ENCODE data around the gene IFI27L2.

The IFI27L2 gene

DNA sequence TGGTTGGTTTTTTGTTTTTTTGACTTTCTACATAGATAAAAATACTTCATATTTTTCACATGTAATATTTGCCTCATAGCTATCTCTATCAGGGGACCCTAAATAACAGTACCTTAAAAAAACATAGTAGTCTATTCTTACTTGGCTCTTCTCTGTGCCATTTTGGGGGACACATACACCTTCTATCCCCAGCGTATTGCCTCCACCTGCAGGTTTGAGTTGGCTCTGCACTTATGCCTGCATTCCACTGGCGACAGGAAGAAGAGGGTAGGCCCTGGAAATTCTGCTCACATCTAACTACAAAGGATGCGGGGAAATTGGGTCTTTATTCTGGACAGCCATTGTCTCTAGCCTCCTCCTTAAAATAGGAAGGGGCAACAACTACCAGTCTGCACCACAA lies 13.8 kb upstream of the IFI27L2 start:
- no peak for DNase-seq (ENCODE audit: low spot score)
- in situ Hi-C loops (cut with MboI; ENCODE audit: low pct_unique_long_range_greater_than_20kb, low sequenced_read_pairs, unreplicated experiment): loop anchor here (25.0 kb wide), 1 partner anchor 106 kb away; the partner anchor contains the start of gene OTUB2
- TF ChIP-seq, protein P1, sequence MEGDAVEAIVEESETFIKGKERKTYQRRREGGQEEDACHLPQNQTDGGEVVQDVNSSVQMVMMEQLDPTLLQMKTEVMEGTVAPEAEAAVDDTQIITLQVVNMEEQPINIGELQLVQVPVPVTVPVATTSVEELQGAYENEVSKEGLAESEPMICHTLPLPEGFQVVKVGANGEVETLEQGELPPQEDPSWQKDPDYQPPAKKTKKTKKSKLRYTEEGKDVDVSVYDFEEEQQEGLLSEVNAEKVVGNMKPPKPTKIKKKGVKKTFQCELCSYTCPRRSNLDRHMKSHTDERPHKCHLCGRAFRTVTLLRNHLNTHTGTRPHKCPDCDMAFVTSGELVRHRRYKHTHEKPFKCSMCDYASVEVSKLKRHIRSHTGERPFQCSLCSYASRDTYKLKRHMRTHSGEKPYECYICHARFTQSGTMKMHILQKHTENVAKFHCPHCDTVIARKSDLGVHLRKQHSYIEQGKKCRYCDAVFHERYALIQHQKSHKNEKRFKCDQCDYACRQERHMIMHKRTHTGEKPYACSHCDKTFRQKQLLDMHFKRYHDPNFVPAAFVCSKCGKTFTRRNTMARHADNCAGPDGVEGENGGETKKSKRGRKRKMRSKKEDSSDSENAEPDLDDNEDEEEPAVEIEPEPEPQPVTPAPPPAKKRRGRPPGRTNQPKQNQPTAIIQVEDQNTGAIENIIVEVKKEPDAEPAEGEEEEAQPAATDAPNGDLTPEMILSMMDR (IDR thresholded peaks at IDR 0.05; ENCODE audit: extremely low read depth, insufficient read depth, missing control alignments): peak; percentile 20

DNA sequence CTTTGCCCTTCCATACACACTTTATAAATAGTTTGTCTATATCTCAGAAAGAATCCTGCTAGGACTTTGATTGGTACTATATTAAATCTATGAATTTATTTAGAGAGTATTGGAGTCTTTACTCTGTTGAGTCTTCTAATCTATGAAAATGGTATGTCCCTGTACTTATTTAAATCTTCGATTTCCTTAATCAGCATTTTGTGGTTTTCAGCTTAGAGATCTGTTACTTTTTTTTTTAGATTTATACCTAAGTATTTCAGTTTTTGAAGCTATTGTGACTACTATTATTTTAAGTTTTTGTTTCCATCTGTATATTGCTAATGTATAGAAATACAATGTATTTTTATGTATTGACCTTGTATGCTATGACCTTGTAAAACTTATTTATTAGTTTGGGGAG lies 13.4 kb upstream of the IFI27L2 start:
- in situ Hi-C loops (cut with MboI; ENCODE audit: low pct_unique_long_range_greater_than_20kb, low sequenced_read_pairs, unreplicated experiment): loop anchor here (25.0 kb wide), 1 partner anchor 106 kb away; the partner anchor contains the start of gene OTUB2
- no peak for DNase-seq (ENCODE audit: low spot score)
- TF ChIP-seq, protein P1 (IDR thresholded peaks at IDR 0.05; ENCODE audit: extremely low read depth, insufficient read depth, missing control alignments): no peak

DNA sequence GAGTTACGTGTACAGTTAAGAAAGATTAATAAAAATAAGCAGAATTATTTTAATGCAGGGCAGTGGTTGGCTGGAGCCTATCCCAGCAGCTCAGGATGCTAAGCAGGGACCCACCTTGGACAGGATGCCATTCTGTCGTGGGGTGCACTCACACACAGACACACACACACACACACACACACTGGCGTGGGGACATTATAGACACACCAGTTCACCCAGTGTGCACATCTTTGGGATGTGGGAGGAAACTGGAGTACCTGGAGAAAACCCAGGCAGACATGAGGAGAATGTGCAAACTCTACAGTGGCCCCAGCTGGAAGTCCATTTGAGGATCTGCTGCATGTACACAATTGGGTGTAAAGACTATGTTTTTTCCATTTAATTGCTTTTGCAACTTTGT lies 12.8 kb upstream of the IFI27L2 start:
- no peak for DNase-seq (ENCODE audit: low spot score)
- TF ChIP-seq, protein P1 (IDR thresholded peaks at IDR 0.05; ENCODE audit: extremely low read depth, insufficient read depth, missing control alignments): no peak
- in situ Hi-C loops (cut with MboI; ENCODE audit: low pct_unique_long_range_greater_than_20kb, low sequenced_read_pairs, unreplicated experiment): loop anchor here (25.0 kb wide), 1 partner anchor 105 kb away; the partner anchor contains the start of gene OTUB2

DNA sequence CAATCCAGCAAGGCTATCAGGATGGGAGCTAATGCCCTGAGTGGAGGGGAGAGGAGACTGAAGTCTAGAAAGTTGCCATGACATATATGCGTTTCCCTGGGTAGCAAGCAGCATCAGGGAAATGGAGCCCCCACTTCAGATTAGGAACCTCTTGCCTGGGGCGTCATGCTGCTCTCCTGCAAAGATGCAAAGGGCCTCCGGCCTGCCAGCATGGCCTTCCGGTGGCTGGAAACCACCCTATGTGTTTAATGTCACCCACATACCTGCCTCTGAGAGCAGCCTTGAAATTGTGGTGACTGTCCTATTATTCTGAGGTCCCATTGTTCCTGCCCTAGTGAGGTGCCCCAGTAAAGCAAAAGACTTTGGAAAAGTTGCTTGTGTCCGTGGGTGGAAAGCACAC lies 10.0 kb upstream of the IFI27L2 start:
- DNase-seq (ENCODE audit: low spot score): no peak
- TF ChIP-seq, protein P1 (IDR thresholded peaks at IDR 0.05; ENCODE audit: extremely low read depth, insufficient read depth, missing control alignments): no peak
- in situ Hi-C loops (cut with MboI; ENCODE audit: low pct_unique_long_range_greater_than_20kb, low sequenced_read_pairs, unreplicated experiment): loop anchor here (25.0 kb wide), 1 partner anchor 102 kb away; the partner anchor contains the start of gene OTUB2

DNA sequence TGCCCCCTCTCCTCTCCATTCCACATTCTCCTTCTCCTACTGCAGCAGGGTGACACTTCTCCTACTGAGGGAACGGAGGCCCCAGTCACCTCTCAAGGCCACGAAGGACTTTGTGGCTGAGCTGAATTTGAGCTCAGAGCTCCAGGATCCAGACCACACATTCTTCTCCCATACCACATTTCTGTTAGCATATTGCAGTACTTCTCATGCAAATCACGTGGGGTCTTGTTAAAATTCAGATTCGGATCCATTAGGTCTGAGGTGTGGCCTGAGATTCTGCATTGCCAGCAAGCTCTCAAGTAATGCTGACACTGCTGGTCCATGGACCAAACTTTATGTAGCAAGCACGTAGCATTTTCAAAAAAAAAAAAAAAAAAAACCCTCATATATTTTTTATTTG lies 9.6 kb upstream of the IFI27L2 start:
- DNase-seq (ENCODE audit: low spot score): no peak
- in situ Hi-C loops (cut with MboI; ENCODE audit: low pct_unique_long_range_greater_than_20kb, low sequenced_read_pairs, unreplicated experiment): loop anchor here (25.0 kb wide), 1 partner anchor 102 kb away; the partner anchor contains the start of gene OTUB2
- TF ChIP-seq, protein P1 (IDR thresholded peaks at IDR 0.05; ENCODE audit: extremely low read depth, insufficient read depth, missing control alignments): no peak

DNA sequence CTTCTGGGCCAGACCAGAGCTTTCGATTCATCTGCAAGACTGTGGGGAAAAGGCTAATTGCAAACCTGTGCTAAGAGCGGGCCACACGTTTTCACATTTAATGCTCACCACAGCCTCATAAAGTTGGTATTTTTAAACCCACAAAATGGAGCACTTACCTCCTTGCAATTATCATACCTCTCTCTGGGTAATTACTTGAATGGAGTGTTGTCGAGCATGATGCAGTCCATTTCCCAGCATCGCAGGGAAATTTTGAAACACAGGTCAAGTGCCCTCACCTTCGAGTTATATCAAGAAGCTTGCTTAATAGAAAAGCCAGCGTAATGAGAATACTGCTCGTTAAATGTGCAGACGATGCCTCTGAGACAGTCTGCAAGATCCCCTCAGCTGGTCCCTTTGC lies 8.8 kb upstream of the IFI27L2 start:
- TF ChIP-seq, protein P1 (IDR thresholded peaks at IDR 0.05; ENCODE audit: extremely low read depth, insufficient read depth, missing control alignments): no peak
- DNase-seq (ENCODE audit: low spot score): no peak
- in situ Hi-C loops (cut with MboI; ENCODE audit: low pct_unique_long_range_greater_than_20kb, low sequenced_read_pairs, unreplicated experiment): loop anchor here (25.0 kb wide), 1 partner anchor 101 kb away; the partner anchor contains the start of gene OTUB2
